Measurements from ENCODE around the gene SGK2.

The SGK2 gene

DNA sequence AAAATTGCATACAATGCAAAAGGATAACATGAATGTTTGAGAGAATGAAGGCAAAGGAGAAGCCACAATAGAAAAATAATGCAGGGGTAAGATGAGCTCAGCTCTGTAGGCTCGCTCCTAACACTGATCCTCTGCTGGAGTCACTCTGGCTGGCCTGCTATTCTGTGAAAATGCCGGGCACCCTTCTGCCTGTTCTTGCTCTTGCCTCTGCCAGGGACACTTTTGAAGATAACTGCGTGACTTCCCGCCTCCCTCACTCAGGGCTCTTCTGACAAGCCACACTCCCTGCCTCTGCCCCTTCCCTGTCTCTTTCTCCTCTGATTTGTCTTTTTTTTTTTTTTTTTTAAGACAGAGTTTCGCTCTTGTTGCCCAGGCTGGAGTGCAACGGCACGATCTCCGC lies 72.8 kb downstream of the SGK2 start:
- DNase-seq = no peak
